HCT116 (cell line): ENCODE measurements around the gene TLCD5.

Source experiments
- CEBPB ChIP-seq: IDR thresholded peaks from 2 replicates; pipeline ENCODE4 v1.6.1; 2012; ENCODE audit warnings: low read depth
- CTCF ChIP-seq, 3 experiments: fragments of 200-600 bp in 1 of 3; sonication (generic) in 1 of 3; IDR thresholded peaks in 2 of 3; conservative IDR thresholded peaks in 1 of 3; 2 replicates each; pipeline ENCODE4 v1.5.1; 2012 to 2017; ENCODE audit warnings: low read depth in 2 of 3, low read length in 2 of 3, antibody characterized with exemption in 1 of 3, borderline replicate concordance in 1 of 3, control low read depth in 1 of 3, mild to moderate bottlenecking in 1 of 3, mixed read lengths in 1 of 3, mixed run types in 1 of 3, moderate library complexity in 1 of 3; ENCODE audit not compliant: insufficient read depth in 1 of 3
- EZH2 ChIP-seq: fragments of 200-600 bp; sonication (generic); IDR thresholded peaks from 2 replicates; pipeline ENCODE4 v1.6.1; 2017; ENCODE audit warnings: antibody characterized with exemption, mixed run types
- EZH2phosphoT487 ChIP-seq: fragments of 200-600 bp; IDR thresholded peaks from 2 replicates; pipeline ENCODE4 v1.6.1; 2018; ENCODE audit warnings: antibody characterized with exemption, borderline replicate concordance
- POLR2A ChIP-seq: IDR thresholded peaks from 2 replicates; pipeline ENCODE4 v1.7.0; 2011; ENCODE audit warnings: borderline replicate concordance; ENCODE audit not compliant: insufficient read depth, insufficient read length; ENCODE audit errors: extremely low read depth
- POLR2AphosphoS5 ChIP-seq: IDR thresholded peaks from 2 replicates; pipeline ENCODE4 v1.6.1; 2011; ENCODE audit warnings: mild to moderate bottlenecking, low read depth, low read length, moderate library complexity
- RAD21 ChIP-seq: IDR thresholded peaks from 2 replicates; pipeline ENCODE4 v1.6.1; 2012; ENCODE audit warnings: low read depth, mild to moderate bottlenecking
- REST ChIP-seq: IDR thresholded peaks from 2 replicates; pipeline ENCODE4 v1.6.1; 2012; ENCODE audit warnings: low read depth
- SIN3A ChIP-seq: IDR thresholded peaks from 2 replicates; pipeline ENCODE4 v1.6.1; 2012; ENCODE audit warnings: low read depth
- SRF ChIP-seq: IDR thresholded peaks from 2 replicates; pipeline ENCODE4 v1.6.1; 2012; ENCODE audit warnings: low read depth
- TCF7L2 ChIP-seq: IDR thresholded peaks from 2 replicates; pipeline ENCODE4 v1.7.0; 2011; ENCODE audit warnings: borderline replicate concordance, inconsistent platforms; ENCODE audit not compliant: insufficient read depth, insufficient read length; ENCODE audit errors: extremely low read depth
- YY1 ChIP-seq: IDR thresholded peaks from 2 replicates; pipeline ENCODE4 v1.6.1; 2011; ENCODE audit warnings: low read length, low read depth, moderate library complexity, mild to moderate bottlenecking; ENCODE audit not compliant: insufficient replicate concordance; ENCODE audit errors: extremely low read depth
- ZBTB33 ChIP-seq: IDR thresholded peaks from 2 replicates; pipeline ENCODE4 v1.6.1; 2011; ENCODE audit warnings: mild to moderate bottlenecking, low read length, moderate library complexity; ENCODE audit not compliant: insufficient replicate concordance; ENCODE audit errors: extremely low read depth

- TF ChIP-seq POLR2A (no peak), REST (no peak), POLR2AphosphoS5 (no peak), EZH2 (no peak), CTCF (IDR thresholded peaks at IDR 0.05 in 2 of 3, conservative IDR thresholded peaks at IDR 0.05 in 1 of 3; ENCODE audit: borderline replicate concordance in 1 of 3, insufficient read depth in 1 of 3, low read depth in 2 of 3, low read length in 2 of 3) (no peak), CEBPB (no peak), RAD21 (no peak), EZH2phosphoT487 (no peak), YY1 (no peak), TCF7L2 (no peak), ZBTB33 (no peak), SRF (no peak), SIN3A (no peak)
These were observed 29.7 kb downstream of the TLCD5 start for GRCh38 chr11:120354779-120355178.
